GM18868 (cell line): ENCODE results near the gene TMEM175.
"Not testable (repeated sequence)": the region's sequence is repeated elsewhere in the genome, so short reads cannot be mapped to it uniquely, and the experiment has no call there.

Source experiments
- ATAC-seq: cut with Tn5 transposase; IDR thresholded peaks from one replicate; pipeline ENCODE4 v1.9.1; 2021; ENCODE audit warnings: mild to moderate bottlenecking, moderate library complexity; ENCODE audit not compliant: unreplicated experiment

The TMEM175 gene

GRCh38 chr4:987624-988513, 55.6 kb downstream of the TMEM175 start:
- no peak for ATAC-seq

- no peak for ATAC-seq
Measured at GRCh38 chr4:988726-989721, 56.8 kb downstream of the TMEM175 start.

- no peak for ATAC-seq
Measured at GRCh38 chr4:989722-990471, 57.6 kb downstream of the TMEM175 start.

GRCh38 chr4:990746-991367, 58.6 kb downstream of the TMEM175 start:
- ATAC-seq = no peak

- no peak for ATAC-seq
Measured at GRCh38 chr4:991451-992296, 59.4 kb downstream of the TMEM175 start.

- ATAC-seq = no peak
Measured at GRCh38 chr4:992297-993110, 60.2 kb downstream of the TMEM175 start.

GRCh38 chr4:993111-994029, 61.1 kb downstream of the TMEM175 start, which contains the start of gene SLC26A1:
Gene SLC26A1 (minus strand): TSS chr4:993404. CDS start chr4:991703, 1,701 bp downstream.
- ATAC-seq = no peak

GRCh38 chr4:995311-996026, 63.2 kb downstream of the TMEM175 start:
- ATAC-seq = no peak

GRCh38 chr4:996030-996996, 64.1 kb downstream of the TMEM175 start:
- no peak for ATAC-seq

- ATAC-seq = no peak
Measured at GRCh38 chr4:996997-997374, 64.7 kb downstream of the TMEM175 start.

GRCh38 chr4:997375-998071, 65.3 kb downstream of the TMEM175 start:
- ATAC-seq = no peak

- no peak for ATAC-seq
Measured at GRCh38 chr4:998096-998691, 65.9 kb downstream of the TMEM175 start.

GRCh38 chr4:999240-999863, 67.1 kb downstream of the TMEM175 start:
- ATAC-seq = not testable (repeated sequence)

GRCh38 chr4:999882-1000425, 67.7 kb downstream of the TMEM175 start:
- ATAC-seq = no peak
